ENCODE results near the gene ADM5.
"Not testable (repeated sequence)": the region's sequence is repeated elsewhere in the genome, so short reads cannot be mapped to it uniquely, and the experiment has no call there.

Gene ADM5

DNA sequence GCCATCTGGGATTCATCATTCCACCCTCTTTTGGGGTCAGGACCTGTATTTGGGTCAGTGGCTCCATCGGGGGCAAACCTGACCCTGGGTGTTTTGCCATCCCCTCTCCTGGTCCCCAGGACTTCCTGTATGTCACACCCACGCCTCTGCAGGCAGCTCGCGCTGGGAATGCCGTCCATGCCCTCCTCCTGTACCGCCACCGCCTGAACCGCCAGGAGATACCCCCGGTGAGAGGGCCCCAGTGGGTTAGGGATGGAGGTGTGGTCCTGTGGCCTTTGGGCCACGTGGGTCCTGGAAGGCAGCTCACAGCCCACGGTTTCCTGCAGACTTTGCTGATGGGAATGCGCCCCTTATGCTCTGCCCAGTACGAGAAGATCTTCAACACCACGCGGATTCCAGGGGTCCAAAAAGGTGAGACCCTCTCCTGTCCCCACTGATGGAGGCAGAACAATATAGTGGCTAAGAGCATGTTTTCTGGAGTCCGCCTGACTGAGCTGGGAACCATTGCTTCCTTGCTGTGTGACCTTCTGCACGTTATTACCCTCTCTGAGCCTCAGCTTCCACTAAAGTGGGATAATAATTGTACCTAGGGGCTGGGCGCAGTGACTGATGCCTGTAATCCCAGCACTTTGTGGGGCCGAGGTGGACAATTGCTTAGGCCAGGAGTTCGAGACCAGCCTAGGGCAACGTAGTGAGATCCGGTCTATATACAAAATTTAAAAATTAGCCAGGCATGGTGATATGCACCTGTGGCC is 15.7 kb downstream of the ADM5 start:
- DNase-seq = no peak

DNA sequence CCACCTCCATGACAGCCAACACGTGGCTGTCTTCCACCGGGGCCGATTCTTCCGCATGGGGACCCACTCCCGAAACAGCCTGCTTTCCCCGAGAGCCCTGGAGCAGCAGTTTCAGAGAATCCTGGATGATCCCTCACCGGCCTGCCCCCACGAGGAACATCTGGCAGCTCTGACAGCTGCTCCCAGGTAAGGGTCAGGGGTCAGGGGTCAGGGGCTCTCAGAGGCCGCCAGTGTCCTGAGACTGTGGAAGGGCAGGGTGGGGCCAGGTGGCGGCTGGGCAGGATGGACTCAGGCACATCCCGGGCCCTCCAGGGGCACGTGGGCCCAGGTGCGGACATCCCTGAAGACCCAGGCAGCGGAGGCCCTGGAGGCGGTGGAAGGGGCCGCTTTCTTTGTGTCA is 16.5 kb downstream of the ADM5 start:
- DNase-seq = no peak

DNA sequence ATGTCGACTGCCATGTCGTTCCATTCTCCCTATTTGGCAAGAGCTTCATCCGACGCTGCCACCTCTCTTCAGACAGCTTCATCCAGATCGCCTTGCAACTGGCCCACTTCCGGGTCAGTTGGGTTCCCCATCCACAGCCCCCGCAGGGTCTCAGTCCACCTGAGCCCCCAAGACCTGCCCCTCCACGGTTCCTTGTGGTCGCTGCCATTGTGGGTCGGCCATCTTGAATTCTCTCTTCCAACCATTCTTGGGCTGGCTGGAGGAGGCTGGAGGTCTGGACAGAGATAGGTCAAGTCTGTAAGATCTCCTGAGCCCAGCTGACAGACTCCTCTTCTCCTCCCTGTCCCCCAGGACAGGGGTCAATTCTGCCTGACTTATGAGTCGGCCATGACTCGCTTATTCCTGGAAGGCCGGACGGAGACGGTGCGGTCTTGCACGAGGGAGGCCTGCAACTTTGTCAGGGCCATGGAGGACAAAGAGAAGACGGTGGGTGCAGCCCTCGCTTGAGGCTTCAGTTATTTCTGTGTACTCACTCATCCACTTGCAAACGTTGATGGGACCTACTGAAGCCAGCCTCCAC is 21.1 kb downstream of the ADM5 start:
- no peak for DNase-seq

DNA sequence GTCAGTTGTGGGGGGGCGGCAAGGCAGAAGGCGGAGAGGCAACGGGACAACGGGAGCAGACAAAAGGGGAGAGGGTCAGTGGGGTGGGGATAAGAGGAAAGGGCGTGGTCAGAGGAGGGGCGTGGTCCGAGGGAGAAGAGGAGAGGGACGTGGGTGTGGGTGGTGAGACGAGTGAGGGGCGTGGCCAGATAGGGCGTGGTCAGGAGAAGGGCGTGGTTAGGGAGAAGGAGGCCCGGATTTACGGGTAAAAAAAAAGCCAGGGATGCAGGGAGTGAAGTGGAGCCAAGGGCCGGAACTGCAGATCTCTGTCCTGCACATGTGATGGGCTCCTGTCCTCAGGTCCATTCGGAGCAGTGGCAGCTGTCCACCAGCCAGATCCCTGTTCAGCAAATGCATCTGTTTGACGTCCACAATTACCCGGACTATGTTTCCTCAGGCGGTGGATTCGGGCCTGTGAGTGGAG is 23.0 kb downstream of the ADM5 start:
- DNase-seq = no peak

DNA sequence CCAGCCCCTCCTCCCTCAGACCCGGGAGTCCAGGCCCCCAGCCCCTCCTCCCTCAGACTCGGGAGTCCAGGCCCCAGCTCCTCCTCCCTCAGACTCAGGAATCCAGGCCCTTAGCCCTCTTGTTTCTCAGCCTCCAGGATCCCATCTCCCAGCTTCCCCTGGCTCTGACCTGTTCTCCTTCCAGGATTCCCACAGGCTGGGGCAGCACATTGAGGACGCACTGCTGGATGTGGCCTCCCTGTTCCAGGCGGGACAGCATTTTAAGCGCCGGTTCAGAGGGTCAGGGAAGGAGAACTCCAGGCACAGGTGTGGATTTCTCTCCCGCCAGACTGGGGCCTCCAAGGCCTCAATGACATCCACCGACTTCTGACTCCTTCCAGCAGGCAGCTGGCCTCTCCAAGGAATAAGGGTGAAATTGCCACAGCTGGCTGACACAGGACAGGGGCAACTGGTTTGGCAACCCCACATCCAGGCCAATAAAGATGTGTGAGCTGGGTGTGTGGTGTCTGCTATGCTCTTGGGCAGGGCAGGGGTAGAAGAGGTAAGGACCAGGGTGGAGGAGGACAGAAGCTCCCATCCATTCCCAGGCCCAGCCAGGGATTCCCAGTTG is 23.9 kb downstream of the ADM5 start:
- no peak for DNase-seq

GRCh38 chr19:49716154-49716553 is 26.8 kb downstream of the ADM5 start:
- no peak for DNase-seq

- DNase-seq = no peak
These were observed 29.1 kb downstream of the ADM5 start for GRCh38 chr19:49718511-49718910.

DNA sequence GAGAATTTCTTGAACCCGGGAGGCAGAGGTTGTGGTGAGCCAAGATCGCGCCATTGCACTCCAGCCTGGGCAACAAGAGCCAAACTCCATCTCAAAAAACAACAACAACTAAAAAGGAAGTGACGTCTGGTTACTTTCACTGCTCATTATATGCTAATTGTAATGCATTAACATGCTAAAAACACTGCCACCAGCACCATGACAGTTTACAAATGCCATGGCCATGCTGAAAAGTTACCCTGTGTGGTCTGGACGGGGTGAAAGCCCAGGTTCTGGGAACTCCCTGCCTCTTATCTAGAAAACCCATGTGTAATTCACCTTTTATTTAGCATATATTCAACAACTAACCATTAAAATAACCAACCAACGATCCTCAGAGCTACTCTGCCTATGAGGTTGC is 29.6 kb downstream of the ADM5 start:
- no peak for DNase-seq

- DNase-seq = not testable (repeated sequence)
These were observed 30.0 kb downstream of the ADM5 start for GRCh38 chr19:49719420-49719819.

DNA sequence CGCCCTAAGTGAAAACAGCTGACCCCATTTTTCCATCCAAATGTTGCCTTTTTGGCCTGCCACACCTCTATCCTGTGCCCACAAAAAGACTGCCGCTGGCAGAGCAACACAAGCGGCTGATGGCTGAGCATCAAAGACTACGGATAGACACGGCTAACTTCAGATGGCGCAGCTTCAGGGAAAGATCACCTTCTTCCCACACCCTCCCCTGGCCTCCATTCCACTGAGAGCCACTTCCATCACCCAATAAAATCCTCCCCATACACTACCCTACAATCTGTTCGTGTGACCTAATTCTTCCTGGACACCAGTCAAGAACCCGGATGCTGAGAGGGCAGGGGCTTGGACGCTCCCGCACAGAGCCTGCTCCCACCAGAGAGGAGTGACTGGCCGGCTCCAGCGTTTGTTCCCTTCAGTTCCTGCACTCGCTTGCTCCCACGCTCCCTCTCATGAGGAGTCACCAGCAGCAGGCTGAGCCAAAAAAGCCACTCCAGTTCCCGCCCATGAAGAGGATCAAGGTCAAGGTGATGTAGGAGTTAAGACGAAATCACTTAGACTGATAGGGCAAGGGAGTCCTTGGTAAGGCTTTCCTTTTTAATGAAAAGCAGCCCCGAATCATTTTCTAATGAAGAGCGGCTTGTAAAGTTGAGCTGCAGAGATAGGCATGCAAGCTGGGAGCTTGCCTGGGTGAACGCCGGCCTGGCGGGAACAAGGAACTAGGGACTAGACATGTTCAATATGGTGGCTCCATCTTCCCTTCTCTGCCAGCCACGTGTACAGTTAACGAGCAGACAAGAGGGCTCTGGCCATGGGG is 38.0 kb downstream of the ADM5 start:
- DNase-seq = no peak

DNA sequence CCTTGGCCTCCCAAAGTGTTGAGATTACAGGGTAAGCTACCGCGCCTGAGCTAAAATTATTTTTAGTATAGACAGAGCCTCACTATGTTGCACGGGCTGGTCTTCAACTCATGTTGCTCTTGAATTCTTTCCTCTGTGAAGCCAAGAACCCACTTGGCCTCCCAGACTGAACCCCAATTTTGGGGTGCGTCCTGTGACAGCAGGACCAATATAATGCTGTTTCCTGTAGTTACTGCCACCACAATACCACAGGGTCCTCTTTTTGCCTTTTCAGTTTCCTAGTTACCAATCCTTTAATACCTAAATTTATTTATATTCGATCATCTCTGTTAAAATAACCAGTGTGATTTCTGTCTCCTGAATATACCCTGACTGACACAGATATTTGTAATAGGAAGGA is 40.8 kb downstream of the ADM5 start:
- peak; percentile 56 to 66 for DNase-seq

GRCh38 chr19:49738268-49738667 is 48.9 kb downstream of the ADM5 start:
- DNase-seq = no peak

GRCh38 chr19:49739098-49739497 is 49.7 kb downstream of the ADM5 start:
- no peak for DNase-seq

GRCh38 chr19:49739933-49740332 is 50.5 kb downstream of the ADM5 start:
- no peak for DNase-seq

All from Kasumi-1 (cell line).